Measurements from ENCODE around the gene ZNF350.

Gene ZNF350

GRCh38 chr19:51986309-51987291 is at the start of gene ZNF350:
TSS of gene ZNF350 (minus strand) at chr19:51986840. CDS start at chr19:51974360, 12,480 bp downstream.
- peak within 1 kb of the TSS; percentile 69 for H3K9ac ChIP-seq (ENCODE audit: low read depth, low read length)
- H3K9me3 ChIP-seq (ENCODE audit: insufficient read depth, low read length, severe bottlenecking): peaks cover 49% of the 10 kb centered on the region
- H4K20me1 ChIP-seq (ENCODE audit: insufficient read depth, low read length): no peaks in the 10 kb centered on the region
- H3K27me3 ChIP-seq (ENCODE audit: insufficient read depth, low read length, poor library complexity): no peaks in the 10 kb centered on the region
- H3K4me2 ChIP-seq (ENCODE audit: insufficient read depth, low read length): peak within 1 kb of the TSS; percentile 94
- TF ChIP-seq EZH2 (IDR thresholded peaks at IDR 0.05; ENCODE audit: borderline replicate concordance, low read depth, low read length, severe bottlenecking): no peak
- TF ChIP-seq, protein P1, sequence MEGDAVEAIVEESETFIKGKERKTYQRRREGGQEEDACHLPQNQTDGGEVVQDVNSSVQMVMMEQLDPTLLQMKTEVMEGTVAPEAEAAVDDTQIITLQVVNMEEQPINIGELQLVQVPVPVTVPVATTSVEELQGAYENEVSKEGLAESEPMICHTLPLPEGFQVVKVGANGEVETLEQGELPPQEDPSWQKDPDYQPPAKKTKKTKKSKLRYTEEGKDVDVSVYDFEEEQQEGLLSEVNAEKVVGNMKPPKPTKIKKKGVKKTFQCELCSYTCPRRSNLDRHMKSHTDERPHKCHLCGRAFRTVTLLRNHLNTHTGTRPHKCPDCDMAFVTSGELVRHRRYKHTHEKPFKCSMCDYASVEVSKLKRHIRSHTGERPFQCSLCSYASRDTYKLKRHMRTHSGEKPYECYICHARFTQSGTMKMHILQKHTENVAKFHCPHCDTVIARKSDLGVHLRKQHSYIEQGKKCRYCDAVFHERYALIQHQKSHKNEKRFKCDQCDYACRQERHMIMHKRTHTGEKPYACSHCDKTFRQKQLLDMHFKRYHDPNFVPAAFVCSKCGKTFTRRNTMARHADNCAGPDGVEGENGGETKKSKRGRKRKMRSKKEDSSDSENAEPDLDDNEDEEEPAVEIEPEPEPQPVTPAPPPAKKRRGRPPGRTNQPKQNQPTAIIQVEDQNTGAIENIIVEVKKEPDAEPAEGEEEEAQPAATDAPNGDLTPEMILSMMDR (IDR thresholded peaks at IDR 0.05; ENCODE audit: borderline replicate concordance, extremely low read depth, low read length, poor library complexity, severe bottlenecking): no peak
- H3K36me3 ChIP-seq (ENCODE audit: insufficient read depth, low read length): peaks cover 39% of the 10 kb centered on the region
- peaks cover 51% of the 10 kb centered on the region for H3K79me2 ChIP-seq (ENCODE audit: insufficient read depth, low read length)
- peaks cover 23% of the 10 kb centered on the region for H3K4me1 ChIP-seq (ENCODE audit: insufficient read depth, low read length)
- ATAC-seq (ENCODE audit: insufficient read depth, low read depth): peak; percentile 95
- DNase-seq: peak; percentile 95
- H2AFZ ChIP-seq (ENCODE audit: low read depth, low read length): peak within 1 kb of the TSS; percentile 95
- H3K4me3 ChIP-seq (ENCODE audit: low read depth in 1 of 2, low read length in 2 of 2): peak within 1 kb of the TSS; percentile 70 to 92
- H3K27ac ChIP-seq (ENCODE audit: low read length): peak within 1 kb of the TSS; percentile 81

- no peak overlapping the region for H3K4me2 ChIP-seq (ENCODE audit: insufficient read depth, low read length)
- ATAC-seq (ENCODE audit: insufficient read depth, low read depth) (no peak), DNase-seq (no peak)
- H3K9me3 ChIP-seq (ENCODE audit: insufficient read depth, low read length, severe bottlenecking): peaks cover 77% of the 10 kb centered on the region
- H3K4me3 ChIP-seq (ENCODE audit: low read depth in 1 of 2, low read length in 2 of 2): no peak overlapping the region
- TF ChIP-seq EZH2 (IDR thresholded peaks at IDR 0.05; ENCODE audit: borderline replicate concordance, low read depth, low read length, severe bottlenecking): no peak
- TF ChIP-seq, protein P1 (IDR thresholded peaks at IDR 0.05; ENCODE audit: borderline replicate concordance, extremely low read depth, low read length, poor library complexity, severe bottlenecking): no peak
- H3K27ac ChIP-seq (ENCODE audit: low read length): no peak overlapping the region
- H3K4me1 ChIP-seq (ENCODE audit: insufficient read depth, low read length): peaks cover 10% of the 10 kb centered on the region
- no peak overlapping the region for H3K9ac ChIP-seq (ENCODE audit: low read depth, low read length)
- H3K27me3 ChIP-seq (ENCODE audit: insufficient read depth, low read length, poor library complexity): no peaks in the 10 kb centered on the region
- no peak overlapping the region for H2AFZ ChIP-seq (ENCODE audit: low read depth, low read length)
- H3K79me2 ChIP-seq (ENCODE audit: insufficient read depth, low read length): peaks cover 10% of the 10 kb centered on the region
- H3K36me3 ChIP-seq (ENCODE audit: insufficient read depth, low read length): peaks cover 85% of the 10 kb centered on the region
- H4K20me1 ChIP-seq (ENCODE audit: insufficient read depth, low read length): no peaks in the 10 kb centered on the region
Measured at GRCh38 chr19:52034051-52034728, 47.5 kb upstream of the ZNF350 start.

GRCh38 chr19:52028780-52029123 is 42.1 kb upstream of the ZNF350 start:
- Histone ChIP-seq H2AFZ (ENCODE audit: low read depth, low read length) (peak overlapping the region; percentile 96), H3K9me3 (ENCODE audit: insufficient read depth, low read length, severe bottlenecking) (peaks cover 52% of the 10 kb centered on the region)

More at GRCh38 chr19:52028780-52029123, 42.1 kb upstream of the ZNF350 start:
- Histone ChIP-seq H3K36me3 (ENCODE audit: insufficient read depth, low read length) (peaks cover 66% of the 10 kb centered on the region), H3K27ac (ENCODE audit: low read length) (peak overlapping the region; percentile 89), H3K27me3 (ENCODE audit: insufficient read depth, low read length, poor library complexity) (no peaks in the 10 kb centered on the region), H3K9ac (ENCODE audit: low read depth, low read length) (peak overlapping the region; percentile 84), H4K20me1 (ENCODE audit: insufficient read depth, low read length) (no peaks in the 10 kb centered on the region), H3K4me3 (ENCODE audit: low read depth in 1 of 2, low read length in 2 of 2) (peak overlapping the region; percentile 68 to 87), H3K4me2 (ENCODE audit: insufficient read depth, low read length) (peak overlapping the region; percentile 66), H3K4me1 (ENCODE audit: insufficient read depth, low read length) (peaks cover 28% of the 10 kb centered on the region), H3K79me2 (ENCODE audit: insufficient read depth, low read length) (peaks cover 55% of the 10 kb centered on the region)
- TF ChIP-seq, protein P1 (IDR thresholded peaks at IDR 0.05; ENCODE audit: borderline replicate concordance, extremely low read depth, low read length, poor library complexity, severe bottlenecking): no peak
- no peak for TF ChIP-seq EZH2 (IDR thresholded peaks at IDR 0.05; ENCODE audit: borderline replicate concordance, low read depth, low read length, severe bottlenecking)
- no peak for DNase-seq
- peak; percentile 53 for ATAC-seq (ENCODE audit: insufficient read depth, low read depth)

Data from DND-41 (cell line).